HCT116 (cell line): Measurements from ENCODE around the gene HOXD10.

Experiments used
- ATF3 ChIP-seq: IDR thresholded peaks from 2 replicates; pipeline ENCODE4 v1.6.1; 2012
- CTCF ChIP-seq, 3 experiments: fragments of 200-600 bp in 1 of 3; sonication (generic) in 1 of 3; IDR thresholded peaks in 2 of 3; conservative IDR thresholded peaks in 1 of 3; 2 replicates each; pipeline ENCODE4 v1.5.1; 2012 to 2017; ENCODE audit warnings: low read depth in 2 of 3, low read length in 2 of 3, antibody characterized with exemption in 1 of 3, borderline replicate concordance in 1 of 3, control low read depth in 1 of 3, mild to moderate bottlenecking in 1 of 3, mixed read lengths in 1 of 3, mixed run types in 1 of 3, moderate library complexity in 1 of 3; ENCODE audit not compliant: insufficient read depth in 1 of 3
- EZH2 ChIP-seq: fragments of 200-600 bp; sonication (generic); IDR thresholded peaks from 2 replicates; pipeline ENCODE4 v1.6.1; 2017; ENCODE audit warnings: antibody characterized with exemption, mixed run types
- FOSL1 ChIP-seq: IDR thresholded peaks from 2 replicates; pipeline ENCODE4 v1.6.1; 2012; ENCODE audit warnings: low read depth
- JUND ChIP-seq: IDR thresholded peaks from 2 replicates; pipeline ENCODE4 v1.6.1; 2012
- MAX ChIP-seq: IDR thresholded peaks from 2 replicates; pipeline ENCODE4 v1.6.1; 2012
- POLR2A ChIP-seq: IDR thresholded peaks from 2 replicates; pipeline ENCODE4 v1.7.0; 2011; ENCODE audit warnings: borderline replicate concordance; ENCODE audit not compliant: insufficient read depth, insufficient read length; ENCODE audit errors: extremely low read depth
- POLR2AphosphoS5 ChIP-seq: IDR thresholded peaks from 2 replicates; pipeline ENCODE4 v1.6.1; 2011; ENCODE audit warnings: mild to moderate bottlenecking, low read depth, low read length, moderate library complexity
- REST ChIP-seq: IDR thresholded peaks from 2 replicates; pipeline ENCODE4 v1.6.1; 2012; ENCODE audit warnings: low read depth
- SIN3A ChIP-seq: IDR thresholded peaks from 2 replicates; pipeline ENCODE4 v1.6.1; 2012; ENCODE audit warnings: low read depth
- YY1 ChIP-seq: IDR thresholded peaks from 2 replicates; pipeline ENCODE4 v1.6.1; 2011; ENCODE audit warnings: low read length, low read depth, moderate library complexity, mild to moderate bottlenecking; ENCODE audit not compliant: insufficient replicate concordance; ENCODE audit errors: extremely low read depth
- ZNF274 ChIP-seq: fragments of 200-500 bp; sonication (Bioruptor generic); IDR thresholded peaks from 2 replicates; pipeline ENCODE4 v1.6.1; 2014; ENCODE audit warnings: mild to moderate bottlenecking, low read depth, low read length, inconsistent platforms

GRCh38 chr2:176093898-176094249, 22.7 kb upstream of the HOXD10 start:
- no peak for TF ChIP-seq POLR2AphosphoS5
- TF ChIP-seq CTCF (IDR thresholded peaks at IDR 0.05 in 2 of 3, conservative IDR thresholded peaks at IDR 0.05 in 1 of 3; ENCODE audit: borderline replicate concordance in 1 of 3, insufficient read depth in 1 of 3, low read depth in 2 of 3, low read length in 2 of 3) = no peak
- no peak for TF ChIP-seq YY1
- TF ChIP-seq JUND = no peak
- no peak for TF ChIP-seq MAX
- no peak for TF ChIP-seq ZNF274
- no peak for TF ChIP-seq FOSL1
- TF ChIP-seq REST = no peak
- TF ChIP-seq ATF3 = no peak
- no peak for TF ChIP-seq EZH2
- no peak for TF ChIP-seq SIN3A
- no peak for TF ChIP-seq POLR2A
